Thyroid gland (tissue), 4 donors: Measurements from ENCODE around the gene KATNAL1.

ENCODE experiments used
- CTCF ChIP-seq, 6 experiments: fragments of 200-600 bp in 3 of 6; fragments of 450-650 bp in 3 of 6; sonication (generic) in 3 of 6; IDR thresholded peaks; one replicate each; pipeline ENCODE4 v1.5.1; 2016 to 2019; ENCODE audit warnings: antibody characterized with exemption in 6 of 6, mild to moderate bottlenecking in 2 of 6, inconsistent platforms in 1 of 6, moderate library complexity in 1 of 6
- POLR2A ChIP-seq, 2 donors: fragments of 450-650 bp; IDR thresholded peaks; one replicate each; pipeline ENCODE4 v1.6.1; 2017; ENCODE audit warnings: antibody characterized with exemption in 2 of 2, mild to moderate bottlenecking in 2 of 2, moderate library complexity in 1 of 2

- no peak for TF ChIP-seq POLR2A (IDR thresholded peaks at IDR 0.05)
- no peak for TF ChIP-seq CTCF (IDR thresholded peaks at IDR 0.05)
Observed at GRCh38 chr13:30196025-30196424, 111.3 kb downstream of the KATNAL1 start.
